GM18868 (cell line): ENCODE data around the gene ADAMTS3.
A peak's percentile ranks its signal among the peaks of the same experiment; 100 is the strongest.

Experiments used
- ATAC-seq: cut with Tn5 transposase; IDR thresholded peaks from one replicate; pipeline ENCODE4 v1.9.1; 2021; ENCODE audit warnings: mild to moderate bottlenecking, moderate library complexity; ENCODE audit not compliant: unreplicated experiment

Gene ADAMTS3

GRCh38 chr4:72305080-72305479, 263.9 kb downstream of the ADAMTS3 start:
- ATAC-seq, result no peak

GRCh38 chr4:72302981-72303704, 265.9 kb downstream of the ADAMTS3 start:
- ATAC-seq, result peak; percentile 95

- ATAC-seq, result no peak
Observed at GRCh38 chr4:72301759-72302158, 267.3 kb downstream of the ADAMTS3 start.

- ATAC-seq, result no peak
Observed at GRCh38 chr4:72300126-72300525, 268.9 kb downstream of the ADAMTS3 start.

GRCh38 chr4:72295966-72296557, 273.0 kb downstream of the ADAMTS3 start:
- ATAC-seq, result peak; percentile 89

- ATAC-seq, result no peak
Observed at GRCh38 chr4:72290737-72291136, 278.3 kb downstream of the ADAMTS3 start.

- ATAC-seq, result no peak
Observed at GRCh38 chr4:72286910-72287309, 282.1 kb downstream of the ADAMTS3 start.

- ATAC-seq, result no peak
Observed at GRCh38 chr4:72286185-72286584, 282.8 kb downstream of the ADAMTS3 start.

GRCh38 chr4:72283357-72283756, 285.7 kb downstream of the ADAMTS3 start:
- ATAC-seq, result peak; percentile 48

GRCh38 chr4:72280252-72280651, 288.8 kb downstream of the ADAMTS3 start:
- peak; percentile 50 for ATAC-seq

GRCh38 chr4:72275381-72275780, 293.6 kb downstream of the ADAMTS3 start:
- ATAC-seq, result no peak

GRCh38 chr4:72274251-72274650, 294.8 kb downstream of the ADAMTS3 start:
- ATAC-seq, result no peak

GRCh38 chr4:72255269-72255668, 313.8 kb downstream of the ADAMTS3 start:
- ATAC-seq, result no peak

- ATAC-seq, result no peak
Observed at GRCh38 chr4:72243641-72244040, 325.4 kb downstream of the ADAMTS3 start.

GRCh38 chr4:72239487-72240116, 329.4 kb downstream of the ADAMTS3 start:
- no peak for ATAC-seq
